Measurements from ENCODE around the gene C2CD5. TPM values are rescaled to one million over a fixed set of nuclear protein-coding genes. Genes with fewer than 3 reads are reported as not detected.

C2CD5 gene, protein sequence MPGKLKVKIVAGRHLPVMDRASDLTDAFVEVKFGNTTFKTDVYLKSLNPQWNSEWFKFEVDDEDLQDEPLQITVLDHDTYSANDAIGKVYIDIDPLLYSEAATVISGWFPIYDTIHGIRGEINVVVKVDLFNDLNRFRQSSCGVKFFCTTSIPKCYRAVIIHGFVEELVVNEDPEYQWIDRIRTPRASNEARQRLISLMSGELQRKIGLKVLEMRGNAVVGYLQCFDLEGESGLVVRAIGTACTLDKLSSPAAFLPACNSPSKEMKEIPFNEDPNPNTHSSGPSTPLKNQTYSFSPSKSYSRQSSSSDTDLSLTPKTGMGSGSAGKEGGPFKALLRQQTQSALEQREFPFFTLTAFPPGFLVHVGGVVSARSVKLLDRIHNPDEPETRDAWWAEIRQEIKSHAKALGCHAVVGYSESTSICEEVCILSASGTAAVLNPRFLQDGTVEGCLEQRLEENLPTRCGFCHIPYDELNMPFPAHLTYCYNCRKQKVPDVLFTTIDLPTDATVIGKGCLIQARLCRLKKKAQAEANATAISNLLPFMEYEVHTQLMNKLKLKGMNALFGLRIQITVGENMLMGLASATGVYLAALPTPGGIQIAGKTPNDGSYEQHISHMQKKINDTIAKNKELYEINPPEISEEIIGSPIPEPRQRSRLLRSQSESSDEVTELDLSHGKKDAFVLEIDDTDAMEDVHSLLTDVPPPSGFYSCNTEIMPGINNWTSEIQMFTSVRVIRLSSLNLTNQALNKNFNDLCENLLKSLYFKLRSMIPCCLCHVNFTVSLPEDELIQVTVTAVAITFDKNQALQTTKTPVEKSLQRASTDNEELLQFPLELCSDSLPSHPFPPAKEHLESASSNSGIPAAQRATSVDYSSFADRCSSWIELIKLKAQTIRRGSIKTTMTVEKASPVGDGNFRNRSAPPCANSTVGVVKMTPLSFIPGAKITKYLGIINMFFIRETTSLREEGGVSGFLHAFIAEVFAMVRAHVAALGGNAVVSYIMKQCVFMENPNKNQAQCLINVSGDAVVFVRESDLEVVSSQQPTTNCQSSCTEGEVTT
- 48.4 TPM for total RNA-seq
- 19.4 TPM for polyA plus RNA-seq (ENCODE audit: insufficient read depth, low read depth, low replicate concordance)
- long read RNA-seq, donor 1, partial matches to known transcripts = 5 of 6 reads
- long read RNA-seq, donor 1, other reads (novel, unspliced or antisense) = 0 of 6 reads
- long read RNA-seq, donor 2, partial matches to known transcripts = 37 of 53 reads
- long read RNA-seq, donor 2, other reads (novel, unspliced or antisense) = 16 of 53 reads
- long read RNA-seq, donor 3, full-length matches to known transcripts = 9 of 16 reads
- long read RNA-seq, donor 3, partial matches to known transcripts = 7 of 16 reads
- long read RNA-seq, donor 3, other reads (novel, unspliced or antisense) = 0 of 16 reads
- long read RNA-seq, donor 4, full-length matches to known transcripts = 2 of 8 reads
- long read RNA-seq, donor 4, partial matches to known transcripts = 6 of 8 reads
- long read RNA-seq, donor 4, other reads (novel, unspliced or antisense) = 0 of 8 reads
- long read RNA-seq, donor 5 = 0 reads
- long read RNA-seq, donor 6, full-length matches to known transcripts = 1 of 1 reads
- long read RNA-seq, donor 6, partial matches to known transcripts = 0 of 1 reads
- long read RNA-seq, donor 6, other reads (novel, unspliced or antisense) = 0 of 1 reads
- long read RNA-seq, donor 7, full-length matches to known transcripts = 7 of 18 reads
- long read RNA-seq, donor 7, partial matches to known transcripts = 5 of 18 reads
- long read RNA-seq, donor 7, other reads (novel, unspliced or antisense) = 6 of 18 reads
- long read RNA-seq, donor 8, partial matches to known transcripts = 5 of 7 reads
- long read RNA-seq, donor 8, other reads (novel, unspliced or antisense) = 0 of 7 reads
- long read RNA-seq, donor 9, full-length matches to known transcripts = 1 of 1 reads
- long read RNA-seq, donor 9, partial matches to known transcripts = 0 of 1 reads
- long read RNA-seq, donor 9, other reads (novel, unspliced or antisense) = 0 of 1 reads
- long read RNA-seq, donor 10, partial matches to known transcripts = 22 of 22 reads
- long read RNA-seq, donor 10, other reads (novel, unspliced or antisense) = 0 of 22 reads

DNA sequence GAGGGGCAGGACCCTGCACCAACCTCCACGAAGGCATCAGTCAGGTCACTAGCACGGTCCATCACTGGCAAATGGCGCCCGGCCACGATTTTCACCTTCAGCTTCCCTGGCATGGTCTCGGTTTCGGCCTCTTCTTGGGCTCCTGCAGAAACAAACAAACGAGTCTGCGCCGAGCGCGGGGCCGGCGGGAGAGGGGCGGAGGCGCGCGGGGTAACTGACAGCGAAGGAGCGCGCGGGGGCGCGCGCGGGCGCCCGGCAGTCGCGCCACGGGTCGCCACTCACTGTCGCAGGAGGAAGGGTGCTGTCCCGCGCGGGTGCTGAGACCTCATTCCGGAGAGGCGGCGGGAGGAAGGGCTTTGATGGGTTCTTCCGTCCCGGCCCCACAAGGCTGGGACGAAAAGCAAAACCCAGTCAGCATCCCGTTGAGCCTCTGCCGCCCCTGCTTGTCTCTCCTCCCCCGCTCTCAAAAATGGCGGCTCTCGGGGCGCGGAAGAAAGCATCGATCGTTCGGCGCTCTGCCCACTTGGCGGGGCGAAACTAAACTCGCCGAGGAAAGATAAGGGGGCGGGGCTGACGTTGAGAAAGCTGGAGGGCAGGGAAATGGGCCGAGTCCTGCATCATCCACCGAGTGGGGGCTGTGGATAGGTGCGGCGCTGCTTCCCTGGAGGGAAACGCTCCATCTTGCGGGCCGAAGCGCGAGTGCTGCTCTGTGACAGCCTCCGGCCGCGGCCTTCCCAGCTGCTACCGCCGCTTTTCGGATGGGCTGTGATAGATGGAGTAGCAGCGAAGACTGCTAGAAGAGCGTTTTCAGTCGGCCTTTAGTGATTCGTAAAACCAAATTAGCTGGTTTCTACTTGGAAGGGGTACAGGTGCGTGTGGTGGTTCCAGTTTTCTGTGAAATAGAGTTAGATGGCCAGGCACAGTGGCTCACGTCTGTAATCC, at the start of gene C2CD5:
TSS of gene C2CD5 (minus strand) at position 505 of the 942 bp plus-strand sequence. CDS start at position 113, 392 bp downstream.
- Histone ChIP-seq H3K9ac (ENCODE audit: low read length in 3 of 3) (peak within 1 kb of the TSS; percentile 67 to 89 (median 88)), H3K36me3 (ENCODE audit: control insufficient read depth in 2 of 3, insufficient read depth in 3 of 3, low read length in 3 of 3) (peaks cover 0 to 2% (median 0%) of the 10 kb centered on the region in 3 donors), H3K27ac (ENCODE audit: low read depth in 2 of 2, low read length in 2 of 2) (peak within 1 kb of the TSS; percentile 84 to 97), H3K4me1 (ENCODE audit: control insufficient read depth in 2 of 3, insufficient read depth in 2 of 3, low read depth in 1 of 3, low read length in 3 of 3) (peaks cover 0 to 16% (median 14%) of the 10 kb centered on the region in 3 donors), H3K4me3 (ENCODE audit: low read length in 3 of 3) (peak within 1 kb of the TSS; percentile 81 to 93 (median 92)), H3K27me3 (ENCODE audit: control insufficient read depth, insufficient read depth, low read length) (no peaks in the 10 kb centered on the region), H3K9me3 (ENCODE audit: control insufficient read depth in 2 of 3, insufficient read depth in 1 of 3, low read length in 3 of 3) (peaks cover 0 to 2% (median 0%) of the 10 kb centered on the region in 3 donors)
- TF ChIP-seq, protein P1, sequence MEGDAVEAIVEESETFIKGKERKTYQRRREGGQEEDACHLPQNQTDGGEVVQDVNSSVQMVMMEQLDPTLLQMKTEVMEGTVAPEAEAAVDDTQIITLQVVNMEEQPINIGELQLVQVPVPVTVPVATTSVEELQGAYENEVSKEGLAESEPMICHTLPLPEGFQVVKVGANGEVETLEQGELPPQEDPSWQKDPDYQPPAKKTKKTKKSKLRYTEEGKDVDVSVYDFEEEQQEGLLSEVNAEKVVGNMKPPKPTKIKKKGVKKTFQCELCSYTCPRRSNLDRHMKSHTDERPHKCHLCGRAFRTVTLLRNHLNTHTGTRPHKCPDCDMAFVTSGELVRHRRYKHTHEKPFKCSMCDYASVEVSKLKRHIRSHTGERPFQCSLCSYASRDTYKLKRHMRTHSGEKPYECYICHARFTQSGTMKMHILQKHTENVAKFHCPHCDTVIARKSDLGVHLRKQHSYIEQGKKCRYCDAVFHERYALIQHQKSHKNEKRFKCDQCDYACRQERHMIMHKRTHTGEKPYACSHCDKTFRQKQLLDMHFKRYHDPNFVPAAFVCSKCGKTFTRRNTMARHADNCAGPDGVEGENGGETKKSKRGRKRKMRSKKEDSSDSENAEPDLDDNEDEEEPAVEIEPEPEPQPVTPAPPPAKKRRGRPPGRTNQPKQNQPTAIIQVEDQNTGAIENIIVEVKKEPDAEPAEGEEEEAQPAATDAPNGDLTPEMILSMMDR (IDR thresholded peaks at IDR 0.05; ENCODE audit: borderline replicate concordance, extremely low read depth, insufficient read depth) = peak; percentile 22
- DNase-seq = peak; percentile 98 to 99 (median 98)
- no peak for FAIRE-seq
- intact Hi-C loops (cut with DNase I) = loop anchor here (5.0 kb wide), 1 partner anchor 88 kb away; no protein-coding TSS in a partner anchor

DNA sequence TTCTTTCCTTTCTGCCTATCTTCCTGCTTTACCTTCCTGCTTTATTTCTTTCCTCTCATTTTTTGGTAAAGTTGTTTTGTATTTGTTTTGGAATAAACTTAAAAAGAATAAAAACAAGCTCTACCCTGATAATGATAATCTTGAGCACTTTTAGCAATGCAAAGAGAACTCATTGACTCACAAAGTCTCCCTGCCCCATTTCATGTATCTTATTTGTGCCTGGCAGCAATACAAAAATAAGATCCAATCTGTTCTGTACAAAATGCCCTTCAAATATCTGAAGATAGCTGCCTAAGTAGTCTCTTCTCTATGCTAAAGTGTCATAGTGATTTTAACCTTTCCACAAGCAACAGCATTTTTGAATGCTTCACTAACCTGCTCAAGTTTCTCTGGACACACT, 49.5 kb upstream of the C2CD5 start:
- Histone ChIP-seq H3K4me3 (ENCODE audit: low read length in 3 of 3) (no peak overlapping the region), H3K27ac (ENCODE audit: low read depth in 2 of 2, low read length in 2 of 2) (no peak overlapping the region), H3K27me3 (ENCODE audit: control insufficient read depth, insufficient read depth, low read length) (no peaks in the 10 kb centered on the region), H3K36me3 (ENCODE audit: control insufficient read depth in 2 of 3, insufficient read depth in 3 of 3, low read length in 3 of 3) (no peaks in the 10 kb centered on the region), H3K9ac (ENCODE audit: low read length in 3 of 3) (no peak overlapping the region), H3K9me3 (ENCODE audit: control insufficient read depth in 2 of 3, insufficient read depth in 1 of 3, low read length in 3 of 3) (no peaks in the 10 kb centered on the region), H3K4me1 (ENCODE audit: control insufficient read depth in 2 of 3, insufficient read depth in 2 of 3, low read depth in 1 of 3, low read length in 3 of 3) (peaks cover 0 to 6% (median 0%) of the 10 kb centered on the region in 3 donors)
- FAIRE-seq (no peak), DNase-seq (peak in 1 of 5 donors; percentile 20)
- TF ChIP-seq, protein P1 (IDR thresholded peaks at IDR 0.05; ENCODE audit: borderline replicate concordance, extremely low read depth, insufficient read depth) = no peak
- intact Hi-C loops (cut with DNase I) = no loop called here

Measured in kidney (tissue), 22 donors.